ENCODE data around the gene SLC44A4. TPM values are rescaled to one million over a fixed set of nuclear protein-coding genes. Genes with fewer than 3 reads are reported as not detected.
A peak's percentile ranks its signal among the peaks of the same experiment; 100 is the strongest.

Gene SLC44A4
- total and polyA plus RNA-seq, 11 donors, result 0.07 TPM; not detected in 10

- ATAC-seq (no peak), DNase-seq (no peak)
- Histone ChIP-seq H3K4me3 (peak overlapping the region in 10 of 12 donors; percentile 70 to 99 (median 78)), H3K36me3 (peaks cover 0 to 46% (median 41%) of the 10 kb centered on the region in 9 donors), H3K27ac (peak overlapping the region in 10 of 12 donors; percentile 48 to 89 (median 80)), H3K9me3 (no peaks in the 10 kb centered on the region), H3K4me1 (peaks cover 0 to 35% (median 17%) of the 10 kb centered on the region in 12 donors), H3K27me3 (no peaks in the 10 kb centered on the region)
- TF ChIP-seq POLR2A (IDR thresholded peaks at IDR 0.05) (no peak), CTCF (IDR thresholded peaks at IDR 0.05) (no peak)
- intact Hi-C loops (cut with DNase I), result loop anchor here in 4 of 10 donors (5.0 kb wide), 3 partner anchors 56 to 61 kb away; partner anchors contain the start of genes NELFE (in 2 of the 4) and SKIC2 (in 2 of the 4)
- WGBS, 4 donors, result 46 to 57% (median 50%) methylated on average over 4 of the region's 4 CpGs
Observed at GRCh38 chr6:31896493-31896855, 17.7 kb upstream of the SLC44A4 start.

GRCh38 chr6:31892821-31893220 lies 14.0 kb upstream of the SLC44A4 start:
- 83 to 90% (median 87%) methylated on average over 2 to 6 of the region's 6 CpGs for WGBS, 4 donors
- no peak for ATAC-seq
- intact Hi-C loops (cut with DNase I), result no loop called here

GRCh38 chr6:31889331-31889972 lies 10.7 kb upstream of the SLC44A4 start:
- Histone ChIP-seq H3K27ac (no peak overlapping the region), H3K4me3 (no peak overlapping the region), H3K4me1 (no peaks in the 10 kb centered on the region), H3K9me3 (no peaks in the 10 kb centered on the region), H3K36me3 (peaks cover 0 to 96% (median 94%) of the 10 kb centered on the region in 9 donors), H3K27me3 (no peaks in the 10 kb centered on the region)
- WGBS, 4 donors, result 93 to 98% (median 97%) methylated on average over 3 of the region's 3 CpGs
- intact Hi-C loops (cut with DNase I), result no loop called here
- TF ChIP-seq CTCF (IDR thresholded peaks at IDR 0.05), result no peak
- ATAC-seq, result no peak
- no peak for DNase-seq

More at GRCh38 chr6:31892821-31893220, 14.0 kb upstream of the SLC44A4 start:
- H3K27ac ChIP-seq, result no peak overlapping the region
- no peak for DNase-seq
- peaks cover 0 to 9% (median 6%) of the 10 kb centered on the region in 12 donors for H3K4me1 ChIP-seq
- H3K27me3 ChIP-seq, result no peaks in the 10 kb centered on the region
- TF ChIP-seq POLR2A (IDR thresholded peaks at IDR 0.05), result no peak
- TF ChIP-seq CTCF (IDR thresholded peaks at IDR 0.05), result no peak
- H3K36me3 ChIP-seq, result peaks cover 0 to 78% (median 74%) of the 10 kb centered on the region in 9 donors
- H3K4me3 ChIP-seq, result no peak overlapping the region
- H3K9me3 ChIP-seq, result no peaks in the 10 kb centered on the region

- DNase-seq, result peak in 1 of 5 donors; percentile 73
- Histone ChIP-seq H3K9me3 (no peaks in the 10 kb centered on the region), H3K27ac (no peak overlapping the region), H3K27me3 (no peaks in the 10 kb centered on the region), H3K4me3 (no peak overlapping the region), H3K36me3 (peaks cover 0 to 96% (median 94%) of the 10 kb centered on the region in 9 donors), H3K4me1 (no peaks in the 10 kb centered on the region)
- 84 to 89% (median 86%) methylated on average over 24 to 43 of the region's 43 CpGs for WGBS, 4 donors
- TF ChIP-seq POLR2A (IDR thresholded peaks at IDR 0.05), result no peak
- TF ChIP-seq CTCF (IDR thresholded peaks at IDR 0.05), result peak; percentile 30 to 77 (median 66)
- peak in 3 of 4 donors; percentile 27 to 49 (median 29) for ATAC-seq
- intact Hi-C loops (cut with DNase I), result no loop called here
Observed at GRCh38 chr6:31888276-31889258, 9.8 kb upstream of the SLC44A4 start.
